ENCODE data around the gene C7orf57.
A peak's percentile ranks its signal among the peaks of the same experiment; 100 is the strongest.
"Not testable (repeated sequence)": the region's sequence is repeated elsewhere in the genome, so short reads cannot be mapped to it uniquely, and the experiment has no call there.

C7orf57 gene

DNA sequence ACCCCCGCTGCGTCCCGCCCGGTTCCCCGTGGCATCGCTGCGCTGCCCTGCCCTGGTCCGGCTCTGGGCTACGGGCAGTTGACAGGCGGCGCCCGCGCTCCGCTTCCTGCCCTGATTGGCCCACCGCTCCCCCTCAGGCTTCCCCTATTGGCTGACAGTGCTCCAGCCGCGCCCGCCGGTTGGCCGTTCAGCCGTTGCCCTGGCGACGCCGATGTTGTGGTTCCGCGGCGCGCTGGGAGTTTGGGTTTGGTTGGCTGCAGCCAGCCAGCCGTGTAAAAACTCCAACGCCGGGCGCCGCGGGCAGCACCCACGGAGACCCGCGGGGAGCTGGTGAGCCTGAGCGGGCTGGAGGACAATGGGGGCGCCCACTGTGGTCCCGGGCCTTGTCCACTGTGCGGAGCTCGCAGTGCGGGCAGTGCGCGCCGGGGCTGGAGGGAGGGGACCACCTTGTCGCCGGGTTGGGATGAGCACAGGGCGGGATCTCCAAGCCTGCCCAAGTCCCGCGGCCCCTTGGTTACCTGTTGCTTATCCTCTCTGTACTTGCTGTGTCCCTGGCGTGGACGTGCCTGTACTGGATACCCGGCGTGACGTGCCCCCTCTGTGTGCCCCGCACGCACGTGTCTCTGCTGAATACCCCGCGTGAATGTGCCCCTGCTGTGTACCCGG lies at the start of gene C7orf57:
TSS of gene C7orf57 (plus strand) at position 243 of the 666 bp plus-strand sequence. CDS start 766 bp downstream, outside the sequence.
- DNase-seq (ENCODE audit: low read depth in 2 of 2), result peak; percentile 73 to 80

DNA sequence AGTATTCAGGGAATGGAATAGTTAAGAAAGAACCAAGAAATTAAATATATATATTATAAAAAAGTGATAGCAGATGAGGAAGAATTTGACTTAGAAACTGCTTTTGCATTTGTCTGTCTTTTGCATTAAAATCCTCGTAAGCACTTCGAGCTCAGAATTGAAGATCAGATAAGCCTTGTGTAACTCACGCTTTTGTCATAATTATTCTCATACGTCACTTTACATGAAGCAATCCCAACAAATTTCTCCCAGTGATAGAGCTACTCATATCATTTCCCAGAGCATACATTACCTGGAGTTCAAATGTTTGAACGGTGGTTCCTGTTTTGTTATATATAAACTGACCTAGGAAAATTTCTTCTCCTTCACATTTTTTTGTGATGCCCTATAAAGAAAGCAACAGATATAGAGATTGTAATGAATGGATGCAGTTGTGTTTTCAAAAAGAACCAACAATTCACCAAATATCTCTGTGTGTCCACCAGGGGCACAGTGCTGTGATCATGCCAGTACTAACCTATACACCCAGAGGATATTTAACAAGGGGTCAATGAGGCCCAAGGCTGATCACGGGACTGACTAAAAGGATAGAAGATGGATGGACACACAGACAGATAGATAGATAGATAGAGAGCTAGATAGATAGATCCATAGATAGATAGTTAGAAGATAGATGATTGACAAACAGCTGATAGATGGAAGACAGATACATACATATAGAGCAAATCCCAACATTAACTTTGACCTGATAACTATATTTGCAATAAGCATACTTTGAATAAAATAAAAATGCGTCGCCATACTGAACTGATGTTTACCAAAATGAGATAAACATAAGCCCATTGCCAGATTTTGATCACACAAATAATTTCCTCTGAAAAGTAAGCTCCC lies 46.6 kb upstream of the C7orf57 start:
- no peak for DNase-seq (ENCODE audit: low read depth in 2 of 2)

GRCh38 chr7:47989607-47990400 lies 45.5 kb upstream of the C7orf57 start:
- DNase-seq (ENCODE audit: low read depth in 2 of 2), result not testable (repeated sequence)

GRCh38 chr7:47990592-47990991 lies 44.8 kb upstream of the C7orf57 start:
- DNase-seq (ENCODE audit: low read depth in 2 of 2), result no peak

GRCh38 chr7:47991270-47991669 lies 44.1 kb upstream of the C7orf57 start:
- no peak for DNase-seq (ENCODE audit: low read depth in 2 of 2)

DNA sequence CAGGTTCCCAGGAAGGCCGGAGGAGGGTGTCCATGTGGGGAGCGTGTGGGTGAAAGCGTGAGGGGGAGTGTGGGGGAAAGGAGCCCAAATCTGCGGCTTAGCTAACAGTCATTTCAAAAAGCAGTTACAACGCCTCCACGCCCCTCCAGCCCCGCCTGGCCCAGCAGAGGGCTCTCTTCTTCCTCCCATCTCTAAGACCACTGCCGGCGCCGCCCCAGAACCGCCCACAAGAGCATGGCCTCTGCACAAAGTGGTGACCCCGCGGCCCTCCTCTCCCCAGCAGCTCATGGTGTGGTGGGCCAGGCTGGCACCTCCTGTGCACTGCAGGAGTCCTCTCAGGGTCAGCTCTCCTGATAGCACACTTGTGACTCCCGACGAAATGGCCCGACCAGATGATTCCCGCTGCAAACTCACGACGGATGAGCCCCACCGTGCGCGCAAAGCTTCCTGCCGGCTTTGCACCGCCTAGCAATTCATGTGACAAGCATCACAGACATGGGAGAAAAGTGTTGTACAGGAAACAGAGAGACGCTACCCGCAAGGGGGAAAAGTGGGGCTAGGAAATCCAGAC lies 43.5 kb upstream of the C7orf57 start:
- peak; percentile 70 to 74 for DNase-seq (ENCODE audit: low read depth in 2 of 2)

GRCh38 chr7:47992446-47992845 lies 42.9 kb upstream of the C7orf57 start:
- DNase-seq (ENCODE audit: low read depth in 2 of 2), result no peak

- DNase-seq (ENCODE audit: low read depth in 2 of 2), result no peak
These were observed 35.9 kb upstream of the C7orf57 start for GRCh38 chr7:47999413-47999812.

DNA sequence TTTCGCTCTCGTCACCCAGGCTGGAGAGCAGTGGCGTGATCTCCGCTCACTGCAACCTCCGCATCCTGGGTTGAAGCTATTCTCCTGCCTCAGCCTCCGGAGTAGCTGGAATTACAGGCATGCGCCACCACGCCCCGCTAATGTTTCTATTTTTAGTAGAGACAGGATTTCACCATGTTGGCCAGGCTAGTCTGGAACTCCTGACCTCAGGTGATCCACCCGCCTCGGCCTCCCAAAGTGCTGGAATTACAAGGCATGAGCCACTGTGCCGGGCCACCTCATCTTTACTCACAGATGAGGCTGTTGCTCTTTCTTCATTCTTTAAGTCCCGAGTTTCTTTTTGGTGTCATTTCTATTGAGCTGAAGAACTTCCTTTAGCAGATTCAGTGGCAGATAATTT lies 35.2 kb upstream of the C7orf57 start:
- not testable (repeated sequence) for DNase-seq (ENCODE audit: low read depth in 2 of 2)

- DNase-seq (ENCODE audit: low read depth in 2 of 2), result no peak
These were observed 31.3 kb upstream of the C7orf57 start for GRCh38 chr7:48004032-48004431.

- no peak for DNase-seq (ENCODE audit: low read depth in 2 of 2)
These were observed 30.7 kb upstream of the C7orf57 start for GRCh38 chr7:48004638-48005037.

DNA sequence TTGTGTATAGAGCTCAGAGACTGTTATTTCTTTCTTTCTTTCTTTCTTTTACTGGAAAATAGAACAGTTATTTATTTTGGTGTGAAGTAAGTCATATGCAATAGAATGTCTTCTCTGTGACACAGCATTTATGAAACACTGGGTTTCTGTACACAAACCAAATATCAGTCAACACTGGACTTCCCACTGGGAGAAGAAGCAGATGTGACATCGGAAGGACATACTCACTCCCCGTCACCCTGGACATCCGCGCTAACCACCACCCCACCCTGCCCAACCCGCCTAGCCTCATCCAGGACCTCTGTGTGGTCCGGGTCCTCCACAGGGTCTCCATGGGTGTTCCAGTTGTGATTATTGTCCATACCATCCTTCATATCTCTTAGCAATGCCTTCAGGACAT lies 28.5 kb upstream of the C7orf57 start:
- no peak for DNase-seq (ENCODE audit: low read depth in 2 of 2)

GRCh38 chr7:48009257-48009656 lies 26.1 kb upstream of the C7orf57 start:
- no peak for DNase-seq (ENCODE audit: low read depth in 2 of 2)

DNA sequence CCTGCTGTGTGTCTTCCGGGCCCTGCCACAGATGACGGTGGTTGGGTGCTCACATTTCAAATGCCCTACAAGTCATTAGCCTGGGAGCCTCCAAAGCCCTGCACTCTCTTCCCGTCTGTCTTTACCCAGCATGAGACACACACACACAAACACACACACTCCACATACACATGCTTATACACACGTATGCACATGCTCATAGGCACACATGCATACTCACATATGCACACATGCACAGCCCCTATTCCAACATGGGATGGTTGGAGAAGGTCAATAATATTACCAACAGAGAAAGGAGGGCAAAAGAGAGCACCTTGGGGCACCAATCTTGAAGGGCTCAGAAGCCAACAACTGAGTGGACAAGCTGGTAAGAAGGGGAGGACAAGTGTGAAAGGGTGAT lies 25.4 kb upstream of the C7orf57 start:
- no peak for DNase-seq (ENCODE audit: low read depth in 2 of 2)

- no peak for DNase-seq (ENCODE audit: low read depth in 2 of 2)
These were observed 24.0 kb upstream of the C7orf57 start for GRCh38 chr7:48011323-48011722.

DNA sequence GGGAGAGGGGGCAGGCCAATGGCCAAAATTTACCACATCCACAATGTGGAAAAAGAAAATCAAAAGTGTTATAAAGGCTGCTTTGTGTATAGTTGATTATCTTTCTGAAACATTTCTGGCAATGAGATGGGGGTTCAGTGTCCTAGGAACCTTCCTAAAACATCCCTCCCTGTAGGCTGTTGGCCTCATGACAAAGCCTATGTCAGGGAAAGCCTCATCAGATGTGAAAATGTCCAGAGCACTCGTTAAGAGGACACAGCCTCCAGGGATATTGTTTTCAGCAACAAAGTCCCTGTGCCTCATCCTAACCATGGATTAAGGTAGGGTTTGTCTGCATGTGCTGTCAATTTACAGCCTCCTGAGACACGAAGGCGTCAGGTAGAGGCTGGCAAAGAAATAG lies 23.4 kb upstream of the C7orf57 start:
- no peak for DNase-seq (ENCODE audit: low read depth in 2 of 2)

GRCh38 chr7:48016641-48017040 lies 18.7 kb upstream of the C7orf57 start:
- no peak for DNase-seq (ENCODE audit: low read depth in 2 of 2)

DNA sequence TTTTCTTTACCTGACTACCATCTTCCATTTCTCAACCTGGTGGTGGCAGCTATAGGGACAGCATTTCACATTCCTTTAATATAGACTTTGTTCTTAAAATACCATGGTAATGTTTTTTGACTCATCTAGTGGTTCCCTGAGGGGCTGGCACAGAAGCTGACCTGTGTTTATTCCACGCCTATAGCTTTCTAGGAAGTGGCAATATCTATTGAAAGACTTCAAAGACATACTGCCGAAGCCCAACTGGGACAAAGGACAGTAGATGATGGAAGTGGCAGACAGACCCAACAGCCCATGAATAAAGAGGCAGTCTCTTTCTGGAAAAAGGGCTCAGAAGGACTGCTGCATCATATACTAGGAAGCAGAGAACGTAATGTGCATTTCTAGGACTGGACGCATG lies 17.7 kb upstream of the C7orf57 start:
- no peak for DNase-seq (ENCODE audit: low read depth in 2 of 2)

DNA sequence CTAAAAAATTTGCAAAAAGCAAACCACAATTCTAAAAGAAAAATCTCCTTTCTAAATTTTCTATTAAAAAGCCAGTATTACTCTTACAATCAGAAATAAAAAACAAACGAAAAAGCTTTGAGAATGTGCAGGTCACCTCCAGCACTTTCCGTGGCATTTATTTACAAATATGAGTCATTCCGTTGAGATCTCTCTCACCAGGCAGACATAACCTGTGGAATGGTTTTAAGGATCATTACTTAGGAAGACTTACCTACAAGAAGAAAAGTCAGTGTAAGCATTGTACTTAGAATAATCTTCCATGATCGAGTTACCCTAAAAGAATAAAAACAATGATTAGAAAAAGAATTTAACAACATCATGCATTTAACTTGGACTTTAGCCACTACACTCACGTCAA lies 9.7 kb upstream of the C7orf57 start:
- DNase-seq (ENCODE audit: low read depth in 2 of 2), result no peak

DNA sequence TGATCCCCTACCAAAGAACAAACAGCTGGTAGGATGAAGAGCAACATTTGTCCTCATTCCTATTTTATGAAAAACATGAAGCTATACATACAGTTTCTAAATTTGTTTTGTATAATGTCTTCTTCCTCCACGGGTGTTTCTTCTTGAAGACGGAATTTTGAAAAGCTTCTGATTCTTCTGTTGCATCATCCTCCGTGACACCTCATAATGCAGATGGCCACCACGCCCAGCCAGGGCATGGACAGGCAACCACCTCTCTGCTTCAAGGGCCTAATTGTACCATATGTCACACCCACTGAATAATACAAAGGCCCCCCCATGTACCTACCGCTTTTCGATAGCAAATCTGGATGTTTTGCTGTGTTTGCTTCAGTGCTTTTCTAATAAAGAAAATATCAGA lies 6.4 kb upstream of the C7orf57 start, which contains the start of gene SUN3:
TSS of gene SUN3 (minus strand) at position 170 of the 400 bp plus-strand sequence. CDS start at position 1, 169 bp downstream.
- DNase-seq (ENCODE audit: low read depth in 2 of 2), result no peak

DNA sequence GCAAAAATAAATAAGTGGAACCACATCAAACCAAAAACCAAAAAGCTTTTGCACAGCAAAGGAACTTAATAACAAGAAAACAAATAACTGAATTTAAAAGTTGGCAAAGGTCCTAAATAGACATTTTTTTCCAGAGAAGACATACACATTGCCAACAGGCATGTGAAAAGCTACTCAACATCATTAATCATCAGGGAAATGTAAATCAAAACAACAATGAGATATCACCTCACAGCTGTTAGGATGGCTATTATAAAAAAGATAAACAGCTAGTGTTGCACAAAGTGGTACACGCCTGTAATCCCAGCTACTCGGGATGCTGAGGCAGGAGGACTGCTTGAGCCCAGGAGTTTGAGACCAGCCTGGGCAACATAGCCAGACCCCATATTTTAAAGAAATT lies 4.2 kb upstream of the C7orf57 start:
- no peak for DNase-seq (ENCODE audit: low read depth in 2 of 2)

DNA sequence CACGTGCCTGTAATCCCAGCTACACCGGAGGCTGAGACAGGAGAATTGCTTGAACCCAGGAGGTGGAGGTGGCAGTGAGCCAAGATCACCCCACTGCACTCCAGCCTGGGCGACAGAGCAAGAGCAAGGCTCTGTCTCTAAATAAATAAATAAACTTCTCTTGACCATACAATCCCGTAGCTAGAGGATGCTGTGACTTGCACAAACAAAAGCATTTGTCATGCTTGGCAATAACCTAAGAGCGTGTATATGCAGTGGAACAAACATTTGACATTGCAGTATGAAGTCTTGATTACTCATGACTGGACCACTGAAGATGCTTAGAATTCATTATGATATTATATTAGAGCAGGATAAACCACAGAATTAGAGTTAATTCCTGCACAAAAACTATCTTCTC lies 1.4 kb upstream of the C7orf57 start:
- no peak for DNase-seq (ENCODE audit: low read depth in 2 of 2)
